Measurements from ENCODE around the gene UNC119. TPM values are rescaled to one million over a fixed set of nuclear protein-coding genes. Genes with fewer than 3 reads are reported as not detected.
A peak's percentile ranks its signal among the peaks of the same experiment; 100 is the strongest.

Gene UNC119
- total RNA-seq, 1 experiment from 2014 or later: 44.7 TPM

DNA sequence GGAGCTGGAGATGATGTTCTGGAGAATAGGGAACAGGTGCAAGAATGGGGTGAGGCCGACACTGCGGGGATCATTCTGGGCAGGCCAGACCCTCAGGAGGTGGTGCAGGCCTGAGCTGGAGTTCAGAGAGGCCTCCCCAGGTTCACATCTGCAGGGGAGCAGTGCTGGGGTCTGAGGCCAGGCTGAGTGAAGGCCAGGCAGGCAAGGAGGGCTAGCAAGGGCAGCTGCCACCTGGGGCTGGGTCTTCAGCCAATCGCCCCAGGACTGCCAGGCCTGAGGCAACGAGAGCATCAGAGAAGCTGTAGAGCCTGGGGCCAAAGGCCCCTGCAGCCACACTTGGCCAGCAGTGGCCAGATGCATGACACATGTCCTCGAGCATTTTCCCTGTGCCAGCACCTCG lies 31.7 kb downstream of the UNC119 start:
- intact Hi-C loops (cut with micrococcal nuclease; ENCODE audit: unreplicated experiment): no loop called here
- POLR2A ChIA-PET: no interaction called here
- TF ChIP-seq POLR2AphosphoS5 (IDR thresholded peaks at IDR 0.05; ENCODE audit: low read depth, low read length): no peak
- TF ChIP-seq TCF7L2 (IDR thresholded peaks at IDR 0.05; ENCODE audit: low read depth, low read length): no peak
- TF ChIP-seq, protein P1, sequence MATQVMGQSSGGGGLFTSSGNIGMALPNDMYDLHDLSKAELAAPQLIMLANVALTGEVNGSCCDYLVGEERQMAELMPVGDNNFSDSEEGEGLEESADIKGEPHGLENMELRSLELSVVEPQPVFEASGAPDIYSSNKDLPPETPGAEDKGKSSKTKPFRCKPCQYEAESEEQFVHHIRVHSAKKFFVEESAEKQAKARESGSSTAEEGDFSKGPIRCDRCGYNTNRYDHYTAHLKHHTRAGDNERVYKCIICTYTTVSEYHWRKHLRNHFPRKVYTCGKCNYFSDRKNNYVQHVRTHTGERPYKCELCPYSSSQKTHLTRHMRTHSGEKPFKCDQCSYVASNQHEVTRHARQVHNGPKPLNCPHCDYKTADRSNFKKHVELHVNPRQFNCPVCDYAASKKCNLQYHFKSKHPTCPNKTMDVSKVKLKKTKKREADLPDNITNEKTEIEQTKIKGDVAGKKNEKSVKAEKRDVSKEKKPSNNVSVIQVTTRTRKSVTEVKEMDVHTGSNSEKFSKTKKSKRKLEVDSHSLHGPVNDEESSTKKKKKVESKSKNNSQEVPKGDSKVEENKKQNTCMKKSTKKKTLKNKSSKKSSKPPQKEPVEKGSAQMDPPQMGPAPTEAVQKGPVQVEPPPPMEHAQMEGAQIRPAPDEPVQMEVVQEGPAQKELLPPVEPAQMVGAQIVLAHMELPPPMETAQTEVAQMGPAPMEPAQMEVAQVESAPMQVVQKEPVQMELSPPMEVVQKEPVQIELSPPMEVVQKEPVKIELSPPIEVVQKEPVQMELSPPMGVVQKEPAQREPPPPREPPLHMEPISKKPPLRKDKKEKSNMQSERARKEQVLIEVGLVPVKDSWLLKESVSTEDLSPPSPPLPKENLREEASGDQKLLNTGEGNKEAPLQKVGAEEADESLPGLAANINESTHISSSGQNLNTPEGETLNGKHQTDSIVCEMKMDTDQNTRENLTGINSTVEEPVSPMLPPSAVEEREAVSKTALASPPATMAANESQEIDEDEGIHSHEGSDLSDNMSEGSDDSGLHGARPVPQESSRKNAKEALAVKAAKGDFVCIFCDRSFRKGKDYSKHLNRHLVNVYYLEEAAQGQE (IDR thresholded peaks at IDR 0.05; ENCODE audit: insufficient read depth in 1 of 2, low read depth in 2 of 2, low read length in 1 of 2): no peak
- TF ChIP-seq, protein P2, sequence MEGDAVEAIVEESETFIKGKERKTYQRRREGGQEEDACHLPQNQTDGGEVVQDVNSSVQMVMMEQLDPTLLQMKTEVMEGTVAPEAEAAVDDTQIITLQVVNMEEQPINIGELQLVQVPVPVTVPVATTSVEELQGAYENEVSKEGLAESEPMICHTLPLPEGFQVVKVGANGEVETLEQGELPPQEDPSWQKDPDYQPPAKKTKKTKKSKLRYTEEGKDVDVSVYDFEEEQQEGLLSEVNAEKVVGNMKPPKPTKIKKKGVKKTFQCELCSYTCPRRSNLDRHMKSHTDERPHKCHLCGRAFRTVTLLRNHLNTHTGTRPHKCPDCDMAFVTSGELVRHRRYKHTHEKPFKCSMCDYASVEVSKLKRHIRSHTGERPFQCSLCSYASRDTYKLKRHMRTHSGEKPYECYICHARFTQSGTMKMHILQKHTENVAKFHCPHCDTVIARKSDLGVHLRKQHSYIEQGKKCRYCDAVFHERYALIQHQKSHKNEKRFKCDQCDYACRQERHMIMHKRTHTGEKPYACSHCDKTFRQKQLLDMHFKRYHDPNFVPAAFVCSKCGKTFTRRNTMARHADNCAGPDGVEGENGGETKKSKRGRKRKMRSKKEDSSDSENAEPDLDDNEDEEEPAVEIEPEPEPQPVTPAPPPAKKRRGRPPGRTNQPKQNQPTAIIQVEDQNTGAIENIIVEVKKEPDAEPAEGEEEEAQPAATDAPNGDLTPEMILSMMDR (IDR thresholded peaks at IDR 0.05): no peak
- TF ChIP-seq SIN3A (IDR thresholded peaks at IDR 0.05; ENCODE audit: borderline replicate concordance, insufficient read depth, low read depth, low read length): no peak

DNA sequence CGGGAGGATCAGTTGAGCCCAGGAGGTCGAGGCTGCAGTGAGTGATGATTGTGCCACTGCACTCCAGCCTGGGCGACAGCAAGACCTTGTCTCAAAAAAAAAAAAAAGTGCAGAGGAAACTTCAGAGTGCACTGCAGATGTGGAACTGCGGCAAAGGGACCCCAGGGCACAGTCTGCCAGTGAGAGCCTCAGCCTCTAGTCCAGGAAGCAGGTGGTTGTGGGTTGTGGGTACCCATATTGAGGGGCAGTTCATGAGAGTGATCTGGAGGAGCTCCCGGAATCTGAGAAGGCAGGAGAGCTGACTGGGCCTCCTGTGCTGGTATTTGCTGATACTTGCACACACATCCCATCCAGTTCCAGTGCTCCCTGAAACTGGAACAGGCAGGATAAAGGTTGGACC lies 33.2 kb downstream of the UNC119 start:
- TF ChIP-seq, protein P2 (IDR thresholded peaks at IDR 0.05): no peak
- TF ChIP-seq TCF7L2 (IDR thresholded peaks at IDR 0.05; ENCODE audit: low read depth, low read length): no peak
- no peak for TF ChIP-seq SIN3A (IDR thresholded peaks at IDR 0.05; ENCODE audit: borderline replicate concordance, insufficient read depth, low read depth, low read length)
- TF ChIP-seq, protein P1 (IDR thresholded peaks at IDR 0.05; ENCODE audit: insufficient read depth in 1 of 2, low read depth in 2 of 2, low read length in 1 of 2): no peak
- no peak for TF ChIP-seq POLR2AphosphoS5 (IDR thresholded peaks at IDR 0.05; ENCODE audit: low read depth, low read length)
- ChIA-PET CTCF (no interaction called here), POLR2A (no interaction called here)
- in situ Hi-C loops (cut with HindIII; ENCODE audit: low pct_unique_long_range_greater_than_20kb, low sequenced_read_pairs) (no loop called here), intact Hi-C loops (cut with micrococcal nuclease; ENCODE audit: unreplicated experiment) (no loop called here)
- Histone ChIP-seq H3K4me3 (ENCODE audit: low read depth in 2 of 2, low read length in 2 of 2) (no peak overlapping the region), H3K9me3 (ENCODE audit: control insufficient read depth, insufficient read depth, low read depth, low read length) (no peaks in the 10 kb centered on the region), H3K4me1 (ENCODE audit: control insufficient read depth, insufficient read depth, low read length) (no peaks in the 10 kb centered on the region), H3K27me3 (ENCODE audit: control insufficient read depth, insufficient read depth, low read length) (peaks cover 2% of the 10 kb centered on the region; the same call in 1 of the 2 replicates), H3K36me3 (ENCODE audit: control insufficient read depth, insufficient read depth, low read length) (no peaks in the 10 kb centered on the region), H3K27ac (ENCODE audit: low read length) (no peak overlapping the region)
- no peak for ATAC-seq
- DNase-seq (ENCODE audit: low read depth, low spot score): no peak
- BruUV-seq (replicated peaks): no TSS peak

More for the DNA sequence above, 31.7 kb downstream of the UNC119 start:
- Histone ChIP-seq H3K27ac (ENCODE audit: low read length) (no peak overlapping the region), H3K4me1 (ENCODE audit: control insufficient read depth, insufficient read depth, low read length) (no peaks in the 10 kb centered on the region), H3K4me3 (ENCODE audit: low read depth in 2 of 2, low read length in 2 of 2) (no peak overlapping the region), H3K36me3 (ENCODE audit: control insufficient read depth, insufficient read depth, low read length) (no peaks in the 10 kb centered on the region), H3K27me3 (ENCODE audit: control insufficient read depth, insufficient read depth, low read length) (no peaks in the 10 kb centered on the region), H3K9me3 (ENCODE audit: control insufficient read depth, insufficient read depth, low read depth, low read length) (no peaks in the 10 kb centered on the region)
- DNase-seq (ENCODE audit: low read depth, low spot score) (no peak), ATAC-seq (peak; percentile 4; the same call in 1 of the 2 replicates)
- no TSS peak for BruUV-seq (replicated peaks)
- CTCF ChIA-PET: no interaction called here
- in situ Hi-C loops (cut with HindIII; ENCODE audit: low pct_unique_long_range_greater_than_20kb, low sequenced_read_pairs): no loop called here
